ENCODE measurements around the gene ARHGAP25. TPM values are rescaled to one million over a fixed set of nuclear protein-coding genes. Genes with fewer than 3 reads are reported as not detected.

The ARHGAP25 gene
- total RNA-seq, 1 donor from 2014 or later = 2.5 TPM

DNA sequence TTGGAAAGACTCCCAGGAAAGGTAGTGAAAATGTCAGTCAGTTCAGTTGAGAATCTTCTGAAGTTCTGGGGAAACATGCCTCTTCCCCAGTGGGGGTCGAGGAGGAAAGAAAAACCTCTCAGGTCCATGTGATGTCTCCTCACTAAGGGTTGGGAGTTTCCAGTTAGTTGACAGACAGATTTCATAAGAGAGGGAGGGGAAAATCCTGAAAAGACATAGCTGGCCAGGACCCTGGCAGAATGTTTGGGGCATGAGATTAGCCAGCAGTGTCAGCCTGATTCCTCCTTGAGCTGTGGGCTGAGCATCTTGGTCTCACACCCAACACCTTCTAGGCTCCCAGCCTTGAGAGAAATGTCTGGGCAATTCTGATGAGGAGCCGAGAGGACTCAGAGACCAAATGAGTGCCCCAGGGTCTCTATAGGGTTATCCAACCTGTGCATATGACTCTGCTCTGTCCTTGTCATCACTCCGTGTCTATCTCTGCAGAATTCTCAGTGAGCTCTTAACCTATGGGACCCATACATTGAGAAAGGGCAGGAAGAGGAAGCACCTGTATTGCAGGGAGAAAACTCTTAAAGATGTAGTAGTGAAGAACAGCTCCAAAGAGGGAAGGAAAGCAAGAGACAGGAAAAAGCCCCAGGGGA lies 122.7 kb downstream of the ARHGAP25 start:
- H3K4me3 Mint-ChIP-seq = no peak overlapping the region
- peaks cover 13% of the 10 kb centered on the region for H3K27me3 Mint-ChIP-seq (ENCODE audit: low read depth)

DNA sequence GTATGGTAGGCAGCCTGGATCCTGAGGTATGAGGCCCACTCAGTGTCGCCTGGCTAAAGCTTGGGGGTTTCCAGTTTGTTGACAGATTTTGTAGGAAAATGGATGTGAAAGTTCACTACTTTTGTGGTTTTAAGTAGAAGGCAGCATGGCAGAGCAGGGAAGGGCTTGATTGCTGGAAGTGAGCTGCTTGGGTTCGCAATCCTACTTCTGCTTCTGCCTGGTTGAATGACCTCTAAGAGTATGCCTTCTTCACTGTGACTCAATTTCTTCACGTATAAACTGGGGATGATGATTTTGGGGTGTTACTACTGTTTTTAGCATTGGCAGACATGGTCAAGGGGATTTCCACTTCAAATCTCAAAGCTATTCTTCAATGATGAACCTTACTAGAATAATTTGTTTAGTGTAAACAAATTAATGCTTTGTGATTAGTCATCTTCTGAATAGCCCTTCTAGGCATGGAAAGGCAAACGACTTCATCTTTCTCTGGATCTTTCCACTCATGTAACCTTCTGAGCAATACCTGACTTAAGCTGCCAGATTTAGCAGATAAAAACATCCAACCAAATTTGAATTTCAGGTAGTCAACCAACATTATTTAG lies 123.3 kb downstream of the ARHGAP25 start:
- TF ChIP-seq, protein P1, sequence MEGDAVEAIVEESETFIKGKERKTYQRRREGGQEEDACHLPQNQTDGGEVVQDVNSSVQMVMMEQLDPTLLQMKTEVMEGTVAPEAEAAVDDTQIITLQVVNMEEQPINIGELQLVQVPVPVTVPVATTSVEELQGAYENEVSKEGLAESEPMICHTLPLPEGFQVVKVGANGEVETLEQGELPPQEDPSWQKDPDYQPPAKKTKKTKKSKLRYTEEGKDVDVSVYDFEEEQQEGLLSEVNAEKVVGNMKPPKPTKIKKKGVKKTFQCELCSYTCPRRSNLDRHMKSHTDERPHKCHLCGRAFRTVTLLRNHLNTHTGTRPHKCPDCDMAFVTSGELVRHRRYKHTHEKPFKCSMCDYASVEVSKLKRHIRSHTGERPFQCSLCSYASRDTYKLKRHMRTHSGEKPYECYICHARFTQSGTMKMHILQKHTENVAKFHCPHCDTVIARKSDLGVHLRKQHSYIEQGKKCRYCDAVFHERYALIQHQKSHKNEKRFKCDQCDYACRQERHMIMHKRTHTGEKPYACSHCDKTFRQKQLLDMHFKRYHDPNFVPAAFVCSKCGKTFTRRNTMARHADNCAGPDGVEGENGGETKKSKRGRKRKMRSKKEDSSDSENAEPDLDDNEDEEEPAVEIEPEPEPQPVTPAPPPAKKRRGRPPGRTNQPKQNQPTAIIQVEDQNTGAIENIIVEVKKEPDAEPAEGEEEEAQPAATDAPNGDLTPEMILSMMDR (conservative IDR thresholded peaks at IDR 0.05) = no peak
- Mint-ChIP-seq H3K27me3 (ENCODE audit: low read depth) (peaks cover 17% of the 10 kb centered on the region), H3K4me1 (peaks cover 5% of the 10 kb centered on the region), H3K9me3 (no peaks in the 10 kb centered on the region), H3K36me3 (ENCODE audit: low read depth) (no peaks in the 10 kb centered on the region), H3K4me3 (no peak overlapping the region), H3K27ac (ENCODE audit: unreplicated experiment) (no peak overlapping the region)
- DNase-seq (ENCODE audit: low read depth, low spot score) = no peak

More for the DNA sequence above, 122.7 kb downstream of the ARHGAP25 start:
- no peak overlapping the region for H3K27ac Mint-ChIP-seq (ENCODE audit: unreplicated experiment)
- H3K36me3 Mint-ChIP-seq (ENCODE audit: low read depth) = no peaks in the 10 kb centered on the region
- no peaks in the 10 kb centered on the region for H3K4me1 Mint-ChIP-seq
- H3K9me3 Mint-ChIP-seq = no peaks in the 10 kb centered on the region
- no peak for DNase-seq (ENCODE audit: low read depth, low spot score)
- TF ChIP-seq, protein P1 (conservative IDR thresholded peaks at IDR 0.05) = no peak

DNA sequence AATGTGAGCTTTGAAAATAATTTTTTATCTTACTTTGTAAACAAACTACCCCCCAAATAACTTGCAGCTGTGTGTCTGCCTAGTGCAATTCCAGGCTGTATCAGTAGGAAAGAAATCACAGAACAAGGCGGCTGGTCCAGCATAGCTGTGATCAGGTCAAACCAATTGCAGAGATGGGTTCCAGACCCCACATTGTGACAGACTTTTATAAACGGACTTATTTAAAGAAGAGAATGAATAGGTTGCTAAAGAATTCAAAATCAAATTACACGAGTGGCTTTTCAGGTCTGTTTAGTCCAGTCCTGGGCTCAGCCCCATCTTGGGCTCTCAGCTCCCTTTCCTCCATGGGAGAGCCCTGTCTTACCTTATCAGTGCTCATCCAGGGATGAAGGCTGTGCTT lies 125.5 kb downstream of the ARHGAP25 start:
- peaks cover 12% of the 10 kb centered on the region for H3K27me3 Mint-ChIP-seq (ENCODE audit: low read depth)
- H3K4me1 Mint-ChIP-seq = peaks cover 5% of the 10 kb centered on the region
- no peak overlapping the region for H3K4me3 Mint-ChIP-seq
- no peak overlapping the region for H3K27ac Mint-ChIP-seq (ENCODE audit: unreplicated experiment)
- H3K36me3 Mint-ChIP-seq (ENCODE audit: low read depth) = no peaks in the 10 kb centered on the region
- TF ChIP-seq, protein P1 (conservative IDR thresholded peaks at IDR 0.05) = no peak
- no peaks in the 10 kb centered on the region for H3K9me3 Mint-ChIP-seq
- DNase-seq (ENCODE audit: low read depth, low spot score) = no peak

DNA sequence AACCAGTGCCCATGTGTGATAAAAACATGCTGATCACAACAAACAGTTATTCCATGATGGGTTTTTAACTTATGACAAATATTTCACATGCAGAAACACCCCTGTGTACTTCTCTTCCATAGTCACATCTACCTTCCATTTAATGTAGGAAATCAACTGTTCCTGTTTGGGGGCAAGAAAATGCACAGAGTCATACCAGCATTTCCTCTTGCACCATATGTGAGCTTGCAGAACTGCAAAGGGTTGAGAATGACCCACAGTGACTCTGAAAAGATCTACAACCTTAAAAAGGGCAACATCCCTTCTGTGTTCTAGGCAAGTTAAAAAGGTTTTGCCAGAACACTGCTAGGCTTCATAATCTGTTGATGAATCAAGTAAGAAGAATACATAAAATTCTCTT lies 126.7 kb downstream of the ARHGAP25 start:
- Mint-ChIP-seq H3K27ac (ENCODE audit: unreplicated experiment) (no peak overlapping the region), H3K36me3 (ENCODE audit: low read depth) (no peaks in the 10 kb centered on the region), H3K9me3 (no peaks in the 10 kb centered on the region), H3K4me3 (no peak overlapping the region), H3K27me3 (ENCODE audit: low read depth) (peaks cover 12% of the 10 kb centered on the region), H3K4me1 (peaks cover 5% of the 10 kb centered on the region)
- TF ChIP-seq, protein P1 (conservative IDR thresholded peaks at IDR 0.05) = no peak
- no peak for DNase-seq (ENCODE audit: low read depth, low spot score)

DNA sequence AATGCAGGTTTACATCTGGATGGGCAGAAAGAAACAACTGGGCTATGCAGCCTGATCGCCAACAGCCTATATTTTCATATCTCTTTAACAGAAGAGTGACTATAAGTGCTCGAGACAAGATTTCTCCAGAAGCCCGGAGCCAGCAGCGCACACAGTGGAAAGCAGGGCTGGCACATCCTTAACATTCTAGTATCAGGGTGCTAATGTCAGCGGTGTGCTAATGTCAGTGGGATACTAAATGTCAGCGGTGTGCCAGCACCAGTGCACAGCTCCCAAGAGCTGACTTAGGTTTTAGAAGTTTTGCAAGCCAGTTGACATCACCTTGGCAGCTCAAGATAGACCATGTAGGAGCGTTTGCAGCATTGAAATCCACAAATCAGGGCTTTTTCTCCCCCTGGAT lies 128.3 kb downstream of the ARHGAP25 start:
- no peak for DNase-seq (ENCODE audit: low read depth, low spot score)
- no peaks in the 10 kb centered on the region for H3K9me3 Mint-ChIP-seq
- no peak overlapping the region for H3K27ac Mint-ChIP-seq (ENCODE audit: unreplicated experiment)
- H3K36me3 Mint-ChIP-seq (ENCODE audit: low read depth) = no peaks in the 10 kb centered on the region
- peaks cover 5% of the 10 kb centered on the region for H3K27me3 Mint-ChIP-seq (ENCODE audit: low read depth)
- TF ChIP-seq, protein P1 (conservative IDR thresholded peaks at IDR 0.05) = no peak
- no peak overlapping the region for H3K4me3 Mint-ChIP-seq
- peaks cover 5% of the 10 kb centered on the region for H3K4me1 Mint-ChIP-seq

Data from neural crest cell (in vitro differentiated cells).